Embryonic facial prominence (tissue), 1 donor: Measurements from ENCODE around the gene DAB1.

Experiments
- DNase-seq: peaks from one replicate; pipeline ENCODE4 v3.0.0-alpha.2; 2016; ENCODE audit errors: extremely low spot score

The DAB1 gene

GRCh38 chr1:57276918-57277317 is 146.9 kb downstream of the DAB1 start:
- DNase-seq = no peak

- no peak for DNase-seq
These were observed 151.3 kb downstream of the DAB1 start for GRCh38 chr1:57272601-57273000.

- DNase-seq = no peak
These were observed 151.7 kb downstream of the DAB1 start for GRCh38 chr1:57272150-57272549.

- DNase-seq = no peak
These were observed 152.7 kb downstream of the DAB1 start for GRCh38 chr1:57270927-57271698.

- no peak for DNase-seq
These were observed 154.1 kb downstream of the DAB1 start for GRCh38 chr1:57269630-57270225.

GRCh38 chr1:57265104-57265503 is 158.8 kb downstream of the DAB1 start:
- DNase-seq = no peak

GRCh38 chr1:57262472-57262871 is 161.4 kb downstream of the DAB1 start:
- DNase-seq = no peak

- no peak for DNase-seq
These were observed 165.1 kb downstream of the DAB1 start for GRCh38 chr1:57258557-57259325.

- DNase-seq = no peak
These were observed 167.9 kb downstream of the DAB1 start for GRCh38 chr1:57255945-57256344.

GRCh38 chr1:57254022-57254421 is 169.8 kb downstream of the DAB1 start:
- no peak for DNase-seq

- no peak for DNase-seq
These were observed 171.1 kb downstream of the DAB1 start for GRCh38 chr1:57252597-57253294.

GRCh38 chr1:57250021-57250420 is 173.8 kb downstream of the DAB1 start:
- DNase-seq = no peak

GRCh38 chr1:57249511-57249910 is 174.3 kb downstream of the DAB1 start:
- no peak for DNase-seq

GRCh38 chr1:57248830-57249229 is 175.0 kb downstream of the DAB1 start:
- no peak for DNase-seq

- no peak for DNase-seq
These were observed 185.6 kb downstream of the DAB1 start for GRCh38 chr1:57238233-57238781.

GRCh38 chr1:57235730-57236510 is 187.9 kb downstream of the DAB1 start:
- DNase-seq = no peak

GRCh38 chr1:57234459-57234858 is 189.4 kb downstream of the DAB1 start:
- DNase-seq = no peak

- no peak for DNase-seq
These were observed 191.4 kb downstream of the DAB1 start for GRCh38 chr1:57232500-57232899.

- DNase-seq = no peak
These were observed 193.9 kb downstream of the DAB1 start for GRCh38 chr1:57229998-57230397.

GRCh38 chr1:57229076-57229475 is 194.8 kb downstream of the DAB1 start:
- no peak for DNase-seq

GRCh38 chr1:57222801-57223200 is 201.1 kb downstream of the DAB1 start:
- no peak for DNase-seq
